Renal pelvis (tissue), 4 donors: ENCODE data around the gene MREG. TPM values are rescaled to one million over a fixed set of nuclear protein-coding genes. Genes with fewer than 3 reads are reported as not detected.

Experiments used
- DNase-seq: peaks from one replicate; pipeline ENCODE4 v3.0.0-alpha.2; 2013
- polyA plus RNA-seq, 3 donors: library from polyadenylated mRNA; unstranded; fragments of 120-200 nt; gene quantifications; one replicate each; pipeline ENCODE4 v1.2.1, GENCODE V29; 2013; ENCODE audit not compliant: insufficient read length in 3 of 3

Gene MREG
- polyA plus RNA-seq, 3 donors: 18.3 to 20.0 (median 19.9) TPM

DNA sequence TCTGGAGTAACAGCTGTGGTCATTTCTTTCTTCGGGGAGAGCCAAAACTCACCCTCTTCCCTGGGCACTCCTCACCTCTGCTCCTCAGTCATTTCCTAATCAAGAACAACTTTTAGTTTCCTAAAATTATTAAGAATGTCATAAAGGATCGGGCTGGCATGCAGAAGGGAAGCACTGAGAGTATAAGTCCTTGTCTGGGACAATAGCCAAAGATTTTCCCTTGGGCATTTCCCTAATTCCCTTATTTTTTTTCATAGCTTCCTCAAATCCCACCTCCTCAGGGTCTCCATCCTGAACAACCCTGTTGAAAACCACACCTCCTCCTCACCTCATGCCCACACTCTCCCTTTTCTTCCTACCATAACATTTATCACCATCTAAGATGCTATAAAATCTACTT, 115.0 kb downstream of the MREG start:
- no peak for DNase-seq

DNA sequence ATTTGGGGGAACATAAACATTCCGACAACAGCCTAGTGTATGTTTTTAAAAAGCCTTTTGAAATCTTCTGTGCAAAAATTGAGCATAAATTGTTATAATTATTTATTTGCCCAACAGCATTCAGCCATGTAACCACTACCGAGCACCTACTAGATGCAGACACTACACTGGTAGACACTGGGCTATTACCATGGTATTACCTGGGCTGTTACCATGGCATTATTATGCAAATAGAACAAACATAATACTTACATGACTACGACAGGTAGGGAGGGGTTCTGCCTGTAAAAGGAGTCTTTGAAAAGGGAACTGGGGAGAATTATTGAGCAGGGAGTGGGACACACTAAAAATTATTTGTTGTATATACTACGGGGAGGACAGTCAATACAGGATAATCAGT, 116.4 kb downstream of the MREG start:
- DNase-seq: no peak

DNA sequence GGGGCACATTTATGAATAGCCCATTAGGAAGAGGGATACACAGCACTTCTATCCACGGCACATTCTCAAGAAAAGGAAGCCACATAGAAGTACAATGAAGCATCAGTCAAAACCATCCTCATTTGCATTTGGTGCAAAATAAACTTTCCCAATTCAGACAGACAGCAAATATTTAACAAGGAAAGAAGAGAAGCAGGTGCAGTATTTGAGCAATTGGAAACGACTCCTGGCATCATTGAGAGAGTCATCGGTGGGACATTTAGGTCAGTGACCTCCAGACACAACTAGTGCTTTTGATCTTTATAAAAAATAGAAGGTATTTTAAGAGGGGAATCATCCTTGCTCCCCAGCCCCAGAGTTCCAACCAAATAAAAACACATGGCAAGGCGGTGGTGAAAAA, 118.0 kb downstream of the MREG start:
- no peak for DNase-seq

Other genes with a start within 250 kb of the MREG start
- 10 to 100 TPM; 35.0 to 54.7 (median 43.0) TPM for gene PECR, start 68.3 kb upstream of the MREG start, polyA plus RNA-seq
- gene TMEM169, start 68.4 kb upstream of the MREG start, polyA plus RNA-seq: 10 to 100 TPM; 12.8 to 16.5 (median 15.1) TPM
- gene XRCC5, start 95.8 kb upstream of the MREG start, polyA plus RNA-seq: 100 to 1,000 TPM; 299 to 318 (median 316) TPM